Endodermal cell (in vitro differentiated cells): Measurements from ENCODE around the gene ZNF319. TPM values are rescaled to one million over a fixed set of nuclear protein-coding genes. Genes with fewer than 3 reads are reported as not detected.

Source experiments
- DNase-seq: peaks from one replicate; pipeline ENCODE4 v3.0.0-alpha.2; 2017
- H3K27ac ChIP-seq: 2 replicates; pipeline ENCODE4 v1.5.1; 2013; ENCODE audit warnings: mild to moderate bottlenecking, low read depth, low read length, moderate library complexity
- H3K27me3 ChIP-seq: 2 replicates; pipeline ENCODE4 v1.6.1; 2013; ENCODE audit warnings: mild to moderate bottlenecking, low read length, moderate library complexity; ENCODE audit not compliant: insufficient read depth, control insufficient read depth, poor library complexity, severe bottlenecking
- H3K36me3 ChIP-seq: 2 replicates; pipeline ENCODE4 v1.7.0; 2013; ENCODE audit warnings: mild to moderate bottlenecking, low read length, moderate library complexity; ENCODE audit not compliant: control insufficient read depth, insufficient read depth
- H3K4me1 ChIP-seq: one replicate; pipeline ENCODE4 v1.7.0; 2013; ENCODE audit warnings: low read length; ENCODE audit not compliant: control insufficient read depth, insufficient read depth
- H3K4me3 ChIP-seq: 2 replicates; pipeline ENCODE4 v1.5.1; 2013; ENCODE audit warnings: mild to moderate bottlenecking, low read length, moderate library complexity
- H3K9ac ChIP-seq: 2 replicates; pipeline ENCODE4 v1.6.1; 2013; ENCODE audit warnings: mild to moderate bottlenecking, low read length, moderate library complexity; ENCODE audit not compliant: poor library complexity, severe bottlenecking; ENCODE audit errors: extremely low read depth
- H3K9me3 ChIP-seq: 2 replicates; pipeline ENCODE4 v1.6.1; 2013; ENCODE audit warnings: mild to moderate bottlenecking, low read length, moderate library complexity; ENCODE audit not compliant: control insufficient read depth
- H3K27ac Mint-ChIP-seq: 2 replicates; pipeline ENCODE4 v1.8.0; 2020; ENCODE audit warnings: mixed read lengths
- H3K27me3 Mint-ChIP-seq: 2 replicates; pipeline ENCODE4 v1.8.0; 2021; ENCODE audit warnings: mild to moderate bottlenecking, mixed read lengths; ENCODE audit not compliant: insufficient read depth
- H3K36me3 Mint-ChIP-seq: 2 replicates; pipeline ENCODE4 v1.8.0; 2020; ENCODE audit warnings: low read depth, mixed read lengths
- H3K4me1 Mint-ChIP-seq: 2 replicates; pipeline ENCODE4 v1.8.0; 2020; ENCODE audit warnings: mixed read lengths
- H3K4me3 Mint-ChIP-seq: 2 replicates; pipeline ENCODE4 v1.8.0; 2020; ENCODE audit warnings: mild to moderate bottlenecking, moderate library complexity, mixed read lengths
- H3K9me3 Mint-ChIP-seq: 2 replicates; pipeline ENCODE4 v1.8.0; 2020; ENCODE audit warnings: mild to moderate bottlenecking, mixed read lengths
- WGBS, 2 experiments: methylation state at CpG; one replicate each; pipeline versions ENCODE4 v1.1.5 to v1.1.7; 2013; ENCODE audit warnings: missing lambda C conversion rate in 2 of 2, mixed read lengths in 1 of 2; ENCODE audit not compliant: insufficient coverage in 1 of 2, insufficient read length in 1 of 2; 5-methylcytosine and 5-hydroxymethylcytosine counted together
- total RNA-seq, 2 donors: library from RNA; stranded (reverse); fragmentation: NEBNext Ultra II Directional in 1 of 2; extraction: Animal tissue kit (Norgen Biotek cat#: 25700) in 1 of 2; gene quantifications; 2 replicates in 1 of 2; 3 replicates in 1 of 2; pipeline ENCODE4 v1.2.1, GENCODE V29; 2021
- TF ChIP-seq, protein P1 (sequence below): fragments of 200-600 bp; sonication (generic); conservative IDR thresholded peaks from 2 replicates; pipeline ENCODE4 v1.5.0; 2021; ENCODE audit warnings: antibody characterized with exemption, mild to moderate bottlenecking

The ZNF319 gene
- total RNA-seq, 2 donors from 2014 or later: 9.8 to 10.8 TPM

- Histone ChIP-seq H3K9ac (no peak overlapping the region), H3K4me1 (peaks cover 6% of the 10 kb centered on the region), H3K27me3 (no peaks in the 10 kb centered on the region), H3K9me3 (no peaks in the 10 kb centered on the region), H3K27ac (no peak overlapping the region), H3K4me3 (no peak overlapping the region), H3K36me3 (no peaks in the 10 kb centered on the region)
- H3K36me3 Mint-ChIP-seq: no peaks in the 10 kb centered on the region
- 67 to 82% methylated on average over 2 of the region's 2 CpGs for WGBS, 2 experiments
- peaks cover 19% of the 10 kb centered on the region for H3K4me1 Mint-ChIP-seq
- H3K4me3 Mint-ChIP-seq: no peak overlapping the region
- DNase-seq: no peak
- H3K9me3 Mint-ChIP-seq: no peaks in the 10 kb centered on the region
- no peaks in the 10 kb centered on the region for H3K27me3 Mint-ChIP-seq
- TF ChIP-seq, protein P1, sequence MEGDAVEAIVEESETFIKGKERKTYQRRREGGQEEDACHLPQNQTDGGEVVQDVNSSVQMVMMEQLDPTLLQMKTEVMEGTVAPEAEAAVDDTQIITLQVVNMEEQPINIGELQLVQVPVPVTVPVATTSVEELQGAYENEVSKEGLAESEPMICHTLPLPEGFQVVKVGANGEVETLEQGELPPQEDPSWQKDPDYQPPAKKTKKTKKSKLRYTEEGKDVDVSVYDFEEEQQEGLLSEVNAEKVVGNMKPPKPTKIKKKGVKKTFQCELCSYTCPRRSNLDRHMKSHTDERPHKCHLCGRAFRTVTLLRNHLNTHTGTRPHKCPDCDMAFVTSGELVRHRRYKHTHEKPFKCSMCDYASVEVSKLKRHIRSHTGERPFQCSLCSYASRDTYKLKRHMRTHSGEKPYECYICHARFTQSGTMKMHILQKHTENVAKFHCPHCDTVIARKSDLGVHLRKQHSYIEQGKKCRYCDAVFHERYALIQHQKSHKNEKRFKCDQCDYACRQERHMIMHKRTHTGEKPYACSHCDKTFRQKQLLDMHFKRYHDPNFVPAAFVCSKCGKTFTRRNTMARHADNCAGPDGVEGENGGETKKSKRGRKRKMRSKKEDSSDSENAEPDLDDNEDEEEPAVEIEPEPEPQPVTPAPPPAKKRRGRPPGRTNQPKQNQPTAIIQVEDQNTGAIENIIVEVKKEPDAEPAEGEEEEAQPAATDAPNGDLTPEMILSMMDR: no peak
- H3K27ac Mint-ChIP-seq: no peak overlapping the region
Observed at GRCh38 chr16:57961538-57961937, 38.9 kb downstream of the ZNF319 start.

GRCh38 chr16:57960826-57961472 is 39.5 kb downstream of the ZNF319 start:
- Histone ChIP-seq H3K27ac (no peak overlapping the region), H3K27me3 (no peaks in the 10 kb centered on the region), H3K9ac (no peak overlapping the region), H3K36me3 (no peaks in the 10 kb centered on the region), H3K9me3 (no peaks in the 10 kb centered on the region), H3K4me1 (peaks cover 9% of the 10 kb centered on the region), H3K4me3 (no peak overlapping the region)
- Mint-ChIP-seq H3K4me1 (peaks cover 19% of the 10 kb centered on the region), H3K4me3 (no peak overlapping the region), H3K36me3 (no peaks in the 10 kb centered on the region), H3K9me3 (no peaks in the 10 kb centered on the region), H3K27me3 (no peaks in the 10 kb centered on the region), H3K27ac (no peak overlapping the region)
- TF ChIP-seq, protein P1: no peak
- 89 to 92% methylated on average over 3 to 7 of the region's 7 CpGs for WGBS, 2 experiments
- DNase-seq: no peak

- no peak for DNase-seq
- H3K27ac ChIP-seq: no peak overlapping the region
- Mint-ChIP-seq H3K4me1 (peaks cover 24% of the 10 kb centered on the region), H3K36me3 (no peaks in the 10 kb centered on the region), H3K9me3 (no peaks in the 10 kb centered on the region), H3K27me3 (no peaks in the 10 kb centered on the region), H3K27ac (no peak overlapping the region), H3K4me3 (no peak overlapping the region)
- H3K4me1 ChIP-seq: peaks cover 12% of the 10 kb centered on the region
- H3K4me3 ChIP-seq: no peak overlapping the region
- H3K36me3 ChIP-seq: no peaks in the 10 kb centered on the region
- TF ChIP-seq, protein P1: no peak
- no peaks in the 10 kb centered on the region for H3K27me3 ChIP-seq
- 75 to 80% methylated on average over 2 to 7 of the region's 10 CpGs for WGBS, 2 experiments
- H3K9me3 ChIP-seq: no peaks in the 10 kb centered on the region
- H3K9ac ChIP-seq: no peak overlapping the region
Observed at GRCh38 chr16:57960310-57960709, 40.2 kb downstream of the ZNF319 start.
